GM23338 (cell line): ENCODE measurements around the gene HBB. TPM values are rescaled to one million over a fixed set of nuclear protein-coding genes. Genes with fewer than 3 reads are reported as not detected.

Source experiments
- ATAC-seq: fragments of 200-7000 bp; cut with Tn5 transposase; 3 replicates; pipeline ENCODE4 v1.9.1; 2020
- DNase-seq: peaks from one replicate; pipeline ENCODE4 v3.0.0-alpha.2; 2015; ENCODE audit warnings: low spot score
- H2AFZ ChIP-seq: fragments of 200-600 bp; sonication (generic); 2 replicates; pipeline ENCODE4 v1.8.0; 2016; ENCODE audit warnings: antibody characterized with exemption, mild to moderate bottlenecking, moderate library complexity
- H3F3A ChIP-seq: fragments of 200-600 bp; sonication (generic); replicated peaks from 2 replicates; pipeline ENCODE4 v1.8.0; 2017; ENCODE audit warnings: antibody characterized with exemption, mixed run types, low read depth
- H3K27ac ChIP-seq: fragments of 200-600 bp; sonication (generic); 2 replicates; pipeline ENCODE4 v1.6.1; 2016; ENCODE audit warnings: low read depth
- H3K27me3 ChIP-seq: fragments of 200-600 bp; sonication (generic); 2 replicates; pipeline ENCODE4 v1.8.0; 2016; ENCODE audit warnings: mild to moderate bottlenecking, mixed run types, moderate library complexity; ENCODE audit not compliant: insufficient read depth
- H3K36me3 ChIP-seq: fragments of 200-600 bp; sonication (generic); 2 replicates; pipeline ENCODE4 v1.8.0; 2016; ENCODE audit warnings: mild to moderate bottlenecking; ENCODE audit not compliant: insufficient read depth
- H3K4me1 ChIP-seq: fragments of 200-600 bp; sonication (generic); 2 replicates; pipeline ENCODE4 v1.8.0; 2016; ENCODE audit warnings: mild to moderate bottlenecking, moderate library complexity; ENCODE audit not compliant: insufficient read depth
- H3K4me2 ChIP-seq: fragments of 200-600 bp; sonication (generic); 2 replicates; pipeline ENCODE4 v1.7.1; 2017; ENCODE audit warnings: mixed run types
- H3K4me3 ChIP-seq: fragments of 200-600 bp; sonication (generic); 2 replicates; pipeline ENCODE4 v1.6.1; 2016; ENCODE audit warnings: mixed run types
- H3K79me2 ChIP-seq: fragments of 200-600 bp; sonication (generic); replicated peaks from 2 replicates; pipeline ENCODE4 v1.8.0; 2017; ENCODE audit warnings: mild to moderate bottlenecking; ENCODE audit not compliant: insufficient read depth
- H3K9me2 ChIP-seq: fragments of 200-600 bp; sonication (generic); 2 replicates; pipeline ENCODE4 v1.8.0; 2017; ENCODE audit not compliant: insufficient read depth
- H4K20me1 ChIP-seq: fragments of 200-600 bp; sonication (generic); replicated peaks from 2 replicates; pipeline ENCODE4 v1.8.0; 2017; ENCODE audit warnings: mild to moderate bottlenecking; ENCODE audit not compliant: insufficient read depth
- H3K27ac Mint-ChIP-seq: 2 replicates; pipeline ENCODE4 v1.8.0; 2020; ENCODE audit warnings: inconsistent platforms, mild to moderate bottlenecking, moderate library complexity, mixed read lengths
- H3K27me3 Mint-ChIP-seq: 3 replicates; pipeline ENCODE4 v1.8.0; 2022; ENCODE audit warnings: low read depth, mild to moderate bottlenecking, moderate library complexity, mixed read lengths, inconsistent platforms; ENCODE audit not compliant: insufficient read depth, poor library complexity
- H3K36me3 Mint-ChIP-seq: 3 replicates; pipeline ENCODE4 v1.8.0; 2021; ENCODE audit warnings: low read depth, mild to moderate bottlenecking, inconsistent platforms, moderate library complexity, mixed read lengths
- H3K4me1 Mint-ChIP-seq: 3 replicates; pipeline ENCODE4 v1.8.0; 2020; ENCODE audit warnings: mild to moderate bottlenecking, inconsistent platforms, mixed read lengths
- H3K4me3 Mint-ChIP-seq: 3 replicates; pipeline ENCODE4 v1.8.0; 2021; ENCODE audit warnings: moderate library complexity, mild to moderate bottlenecking, inconsistent platforms, mixed read lengths
- H3K9me3 Mint-ChIP-seq: 3 replicates; pipeline ENCODE4 v1.8.0; 2020; ENCODE audit warnings: moderate library complexity, mild to moderate bottlenecking, inconsistent platforms, mixed read lengths
- CREB1 ChIP-seq: fragments of 250-450 bp; sonication (Bioruptor Pico); IDR thresholded peaks from 2 replicates; pipeline ENCODE4 v1.5.0; 2020; ENCODE audit warnings: low read depth, mild to moderate bottlenecking, moderate library complexity
- CTCF ChIP-seq, 2 experiments: fragments of 200-600 bp in 1 of 2; sonication (generic) in 1 of 2; conservative IDR thresholded peaks; 2 replicates each; pipeline versions ENCODE4 v1.5.1 to v1.6.1; 2016 to 2017; ENCODE audit warnings: antibody characterized with exemption in 2 of 2, low read depth in 2 of 2, mild to moderate bottlenecking in 2 of 2, moderate library complexity in 1 of 2
- STAT1 ChIP-seq: IDR thresholded peaks from one replicate; pipeline ENCODE4 v1.6.1; 2016; ENCODE audit warnings: antibody characterized with exemption; ENCODE audit not compliant: unreplicated experiment
- ZNF114 ChIP-seq: fragments of 250-450 bp; sonication (Bioruptor Pico); IDR thresholded peaks from 2 replicates; pipeline ENCODE4 v1.5.0; 2020; ENCODE audit warnings: mild to moderate bottlenecking, moderate library complexity
- ZNF462 ChIP-seq: fragments of 250-450 bp; sonication (Bioruptor Pico); IDR thresholded peaks from 2 replicates; pipeline ENCODE4 v1.5.0; 2020; ENCODE audit warnings: mild to moderate bottlenecking, moderate library complexity
- polyA plus RNA-seq: library from polyadenylated mRNA; unstranded; fragments of >200 nt; fragmentation: Nextera tagmentation; extraction: Ambion mirVana; gene quantifications from 2 replicates; pipeline ENCODE4 v1.2.1, GENCODE V29; 2016
- total RNA-seq: library from RNA; depleted of rRNA; stranded (reverse); fragments of >200 nt; shearing (Covaris generic); gene quantifications from 2 replicates; pipeline ENCODE4 v1.2.3, GENCODE V29; 2014

Gene HBB
- total and polyA plus RNA-seq, 2 experiments from 2014 or later = not detected

- TF ChIP-seq CTCF (conservative IDR thresholded peaks at IDR 0.05; ENCODE audit: low read depth in 2 of 2) = no peak
Observed at GRCh38 chr11:5252192-5252918, 25.5 kb upstream of the HBB start (continued).

GRCh38 chr11:5251746-5252145 is 24.9 kb upstream of the HBB start:
- Histone ChIP-seq H3K4me2 (no peak overlapping the region), H3K27ac (no peak overlapping the region), H3K4me1 (no peaks in the 10 kb centered on the region), H3K79me2 (no peaks in the 10 kb centered on the region), H3K27me3 (peaks cover 14% of the 10 kb centered on the region; the same call in 1 of the 2 replicates), H2AFZ (no peak overlapping the region), H4K20me1 (no peaks in the 10 kb centered on the region), H3K4me3 (no peak overlapping the region), H3F3A (no peaks in the 10 kb centered on the region), H3K36me3 (no peaks in the 10 kb centered on the region), H3K9me2 (no peaks in the 10 kb centered on the region)
- H3K27ac Mint-ChIP-seq = no peak overlapping the region
- no peak for TF ChIP-seq ZNF462 (CRISPR knock-in tag)
- no peak for TF ChIP-seq ZNF114 (CRISPR knock-in tag)
- no peak for TF ChIP-seq STAT1
- TF ChIP-seq CREB1 (CRISPR knock-in tag) = no peak
- H3K4me3 Mint-ChIP-seq = no peak overlapping the region
- DNase-seq (no peak), ATAC-seq (no peak)
- H3K9me3 Mint-ChIP-seq = no peaks in the 10 kb centered on the region
- no peaks in the 10 kb centered on the region for H3K36me3 Mint-ChIP-seq
- H3K4me1 Mint-ChIP-seq = peaks cover 1% of the 10 kb centered on the region; the same call in 2 of the 3 replicates
- peaks cover 3% of the 10 kb centered on the region for H3K27me3 Mint-ChIP-seq
